Panc1 (cell line): Measurements from ENCODE around the gene MTHFD1.

Experiments used
- CTCF ChIP-seq: fragments of 450-650 bp; IDR thresholded peaks from 2 replicates; pipeline ENCODE4 v1.5.1; 2017; ENCODE audit warnings: mild to moderate bottlenecking
- REST ChIP-seq, 2 experiments: IDR thresholded peaks; 2 replicates each; pipeline ENCODE4 v1.6.1; 2011 to 2012; ENCODE audit warnings: low read depth in 2 of 2, control low read depth in 1 of 2, low read length in 1 of 2, mild to moderate bottlenecking in 1 of 2, moderate library complexity in 1 of 2; ENCODE audit not compliant: insufficient read depth in 1 of 2
- TCF7L2 ChIP-seq: IDR thresholded peaks from 2 replicates; pipeline ENCODE4 v1.6.1; 2011; ENCODE audit warnings: mild to moderate bottlenecking, low read depth, low read length, inconsistent platforms

GRCh38 chr14:64501411-64502171, 113.4 kb downstream of the MTHFD1 start:
- TF ChIP-seq CTCF, result no peak
- TF ChIP-seq REST (IDR thresholded peaks at IDR 0.05; ENCODE audit: insufficient read depth in 1 of 2, low read depth in 2 of 2, low read length in 1 of 2), result no peak
- TF ChIP-seq TCF7L2, result no peak
